Cardiac fibroblast (primary cell): ENCODE measurements around the gene ABCC4.
A peak's percentile ranks its signal among the peaks of the same experiment; 100 is the strongest.

Experiments used
- DNase-seq, 2 donors: peaks; one replicate each; pipeline versions ENCODE4 v3.0.0 to v3.0.0-alpha.2; 2010; ENCODE audit warnings: low read depth in 2 of 2
- H3K4me3 ChIP-seq, 2 donors: replicated peaks in 1 of 2; 1 replicate in 1 of 2; 2 replicates in 1 of 2; pipeline ENCODE4 v1.5.1; 2011; ENCODE audit warnings: low read depth in 2 of 2, low read length in 2 of 2, mild to moderate bottlenecking in 2 of 2, moderate library complexity in 1 of 2
- TF ChIP-seq, protein P1 (sequence below): IDR thresholded peaks from one replicate; pipeline ENCODE4 v1.5.1; 2011; ENCODE audit warnings: low read depth, mild to moderate bottlenecking, low read length, inconsistent platforms

ABCC4 gene

DNA sequence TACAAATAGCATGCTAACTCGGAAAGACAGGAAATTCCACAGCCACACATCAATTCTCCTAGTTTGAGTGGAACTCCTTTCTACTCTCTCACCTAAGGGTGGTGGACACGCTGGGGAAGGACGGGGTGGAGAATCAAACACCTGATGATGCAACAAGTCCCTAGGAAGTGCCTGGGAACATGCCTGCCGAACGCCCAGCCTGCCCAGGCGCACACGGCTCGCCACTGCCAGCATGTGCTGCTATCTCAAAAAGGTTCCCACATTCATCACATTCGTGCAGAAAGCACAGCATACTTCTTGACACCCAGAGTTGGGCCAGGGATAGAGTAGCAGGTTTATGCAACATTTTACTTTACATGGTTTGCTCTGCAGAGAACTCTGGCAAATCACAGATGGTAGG, 164.6 kb downstream of the ABCC4 start:
- TF ChIP-seq, protein P1, sequence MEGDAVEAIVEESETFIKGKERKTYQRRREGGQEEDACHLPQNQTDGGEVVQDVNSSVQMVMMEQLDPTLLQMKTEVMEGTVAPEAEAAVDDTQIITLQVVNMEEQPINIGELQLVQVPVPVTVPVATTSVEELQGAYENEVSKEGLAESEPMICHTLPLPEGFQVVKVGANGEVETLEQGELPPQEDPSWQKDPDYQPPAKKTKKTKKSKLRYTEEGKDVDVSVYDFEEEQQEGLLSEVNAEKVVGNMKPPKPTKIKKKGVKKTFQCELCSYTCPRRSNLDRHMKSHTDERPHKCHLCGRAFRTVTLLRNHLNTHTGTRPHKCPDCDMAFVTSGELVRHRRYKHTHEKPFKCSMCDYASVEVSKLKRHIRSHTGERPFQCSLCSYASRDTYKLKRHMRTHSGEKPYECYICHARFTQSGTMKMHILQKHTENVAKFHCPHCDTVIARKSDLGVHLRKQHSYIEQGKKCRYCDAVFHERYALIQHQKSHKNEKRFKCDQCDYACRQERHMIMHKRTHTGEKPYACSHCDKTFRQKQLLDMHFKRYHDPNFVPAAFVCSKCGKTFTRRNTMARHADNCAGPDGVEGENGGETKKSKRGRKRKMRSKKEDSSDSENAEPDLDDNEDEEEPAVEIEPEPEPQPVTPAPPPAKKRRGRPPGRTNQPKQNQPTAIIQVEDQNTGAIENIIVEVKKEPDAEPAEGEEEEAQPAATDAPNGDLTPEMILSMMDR, result no peak
- DNase-seq, result no peak

DNA sequence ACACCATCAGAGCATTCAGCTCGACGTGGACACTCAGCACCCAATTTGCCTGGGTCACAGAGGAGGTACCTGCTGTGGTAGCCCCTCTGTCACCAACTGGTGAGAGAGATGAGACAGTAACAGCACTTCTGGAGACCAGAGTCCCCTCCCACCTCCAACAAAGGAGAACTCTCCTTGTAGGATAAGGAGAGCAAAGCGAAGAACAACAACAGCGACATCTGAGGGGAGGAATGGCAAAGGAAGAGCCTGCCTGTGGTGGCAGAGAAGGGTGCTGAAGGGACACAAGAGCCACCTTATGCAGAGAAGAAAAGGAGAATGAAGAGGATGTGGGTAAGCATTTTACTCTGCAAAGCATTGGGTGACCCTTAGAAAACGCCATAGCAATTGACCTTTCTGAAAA, 167.8 kb downstream of the ABCC4 start:
- DNase-seq, result no peak
- H3K4me3 ChIP-seq, result no peak overlapping the region
- TF ChIP-seq, protein P1, result no peak

More for the DNA sequence above, 164.6 kb downstream of the ABCC4 start:
- no peak overlapping the region for H3K4me3 ChIP-seq

DNA sequence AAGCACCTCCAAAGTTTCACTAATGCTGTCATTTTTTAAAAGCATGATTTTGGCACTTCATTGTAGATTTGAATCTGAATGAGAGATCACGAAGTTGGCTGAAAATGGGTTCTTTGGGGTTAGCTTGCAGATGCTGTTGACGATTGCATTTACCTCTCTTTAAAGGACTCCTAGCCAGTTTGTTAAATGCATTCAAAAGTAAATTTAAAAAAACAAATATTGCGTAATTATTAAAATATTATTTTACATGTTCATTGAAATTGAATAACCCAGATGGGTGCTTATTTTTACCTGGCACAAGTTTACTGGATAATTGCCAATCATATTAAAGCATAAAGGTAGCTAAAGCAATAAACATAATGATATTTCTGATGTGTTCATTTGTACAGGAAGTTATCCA, 172.2 kb downstream of the ABCC4 start:
- no peak for DNase-seq
- TF ChIP-seq, protein P1, result no peak

DNA sequence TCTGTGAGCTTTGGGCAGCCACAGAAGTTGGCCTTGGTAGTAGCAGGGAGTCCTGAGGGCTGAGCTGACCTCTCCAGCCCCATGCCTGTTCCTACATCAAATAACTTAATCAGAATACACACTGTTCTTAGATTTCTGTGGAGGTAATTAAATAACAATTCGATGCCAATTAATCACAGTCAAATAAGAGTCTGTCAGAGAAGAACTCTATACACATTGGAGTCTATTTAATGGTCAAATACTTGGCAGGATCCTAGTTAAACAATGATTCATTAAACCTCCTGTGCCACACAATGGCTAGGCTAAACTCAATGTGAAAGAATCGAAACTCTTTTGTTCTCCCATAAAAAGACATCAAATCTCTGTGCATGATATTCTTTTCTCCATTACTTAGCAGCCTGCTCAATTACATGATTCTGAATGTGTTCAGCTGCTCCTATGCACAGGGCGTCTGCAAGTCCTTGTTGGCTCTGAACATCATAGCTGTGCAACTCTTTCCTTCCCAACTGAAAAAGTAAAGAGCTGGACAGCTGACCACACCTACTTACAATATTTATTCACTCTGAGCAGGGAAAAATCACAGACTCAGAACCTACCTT, 173.1 kb downstream of the ABCC4 start:
- peak in 1 of 2 donors; percentile 27 for DNase-seq
- TF ChIP-seq, protein P1, result no peak

More for the DNA sequence above, 172.2 kb downstream of the ABCC4 start:
- no peak overlapping the region for H3K4me3 ChIP-seq

DNA sequence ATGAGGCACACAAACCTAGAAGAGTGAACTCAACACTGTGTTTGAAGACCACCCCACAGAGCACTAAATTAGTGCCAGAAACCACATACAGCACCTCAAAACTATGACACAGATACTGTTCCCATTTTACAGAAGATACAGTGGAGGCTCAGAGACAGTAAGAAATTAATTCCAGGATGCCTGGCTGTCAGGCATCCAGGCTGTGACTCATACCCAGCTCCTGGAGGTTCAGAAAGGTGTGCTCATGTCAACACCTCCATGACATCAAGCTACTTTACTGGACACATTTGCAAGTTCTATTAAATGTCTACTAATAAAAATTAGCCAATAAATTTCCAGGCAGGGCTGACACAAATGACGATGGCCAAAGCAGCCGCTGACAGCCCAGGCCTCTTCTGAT, 176.3 kb downstream of the ABCC4 start:
- TF ChIP-seq, protein P1, result no peak
- no peak for DNase-seq
- H3K4me3 ChIP-seq, result no peak overlapping the region

More for the DNA sequence above, 173.1 kb downstream of the ABCC4 start:
- no peak overlapping the region for H3K4me3 ChIP-seq

DNA sequence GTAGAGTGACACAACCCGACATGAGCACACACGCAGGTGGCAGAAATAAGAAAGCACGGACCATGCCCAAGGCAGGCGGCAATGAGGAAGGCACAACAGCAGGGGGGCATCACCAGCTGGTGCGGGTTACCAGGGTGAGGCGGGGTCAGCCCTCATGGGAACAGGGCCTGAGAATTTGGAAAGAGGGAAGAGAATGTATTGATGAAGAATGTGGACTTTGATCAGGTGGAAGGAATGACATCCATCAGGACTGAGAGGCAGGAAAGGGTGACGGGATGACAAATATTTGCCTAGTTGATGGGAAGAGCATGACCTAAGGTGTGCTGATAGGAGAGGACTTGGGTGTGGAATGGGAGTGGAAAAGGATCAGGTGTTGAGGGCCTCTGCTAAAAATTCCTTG, 177.5 kb downstream of the ABCC4 start:
- DNase-seq, result no peak
- TF ChIP-seq, protein P1, result no peak
- no peak overlapping the region for H3K4me3 ChIP-seq

DNA sequence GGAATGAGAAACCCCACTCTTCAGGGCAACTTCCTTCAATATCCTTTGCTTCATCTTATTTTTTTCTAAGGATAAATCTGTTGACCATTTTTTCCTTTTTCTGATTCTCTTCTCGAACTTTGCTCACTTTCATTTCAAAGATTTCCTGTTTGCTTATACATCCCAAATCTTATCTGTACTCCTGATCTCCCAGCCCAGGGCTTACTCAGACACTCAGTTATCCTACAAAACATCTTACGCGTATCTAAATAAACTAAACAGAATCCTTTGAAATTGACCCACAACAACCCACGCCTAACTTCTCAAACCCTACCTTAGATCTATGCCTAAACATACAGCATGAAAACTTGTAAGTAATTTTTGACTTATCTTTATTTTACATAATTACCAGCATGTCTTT, 179.2 kb downstream of the ABCC4 start:
- TF ChIP-seq, protein P1, result no peak
- no peak overlapping the region for H3K4me3 ChIP-seq
- no peak for DNase-seq
